ENCODE results near the gene AURKAIP1.

Gene AURKAIP1

DNA sequence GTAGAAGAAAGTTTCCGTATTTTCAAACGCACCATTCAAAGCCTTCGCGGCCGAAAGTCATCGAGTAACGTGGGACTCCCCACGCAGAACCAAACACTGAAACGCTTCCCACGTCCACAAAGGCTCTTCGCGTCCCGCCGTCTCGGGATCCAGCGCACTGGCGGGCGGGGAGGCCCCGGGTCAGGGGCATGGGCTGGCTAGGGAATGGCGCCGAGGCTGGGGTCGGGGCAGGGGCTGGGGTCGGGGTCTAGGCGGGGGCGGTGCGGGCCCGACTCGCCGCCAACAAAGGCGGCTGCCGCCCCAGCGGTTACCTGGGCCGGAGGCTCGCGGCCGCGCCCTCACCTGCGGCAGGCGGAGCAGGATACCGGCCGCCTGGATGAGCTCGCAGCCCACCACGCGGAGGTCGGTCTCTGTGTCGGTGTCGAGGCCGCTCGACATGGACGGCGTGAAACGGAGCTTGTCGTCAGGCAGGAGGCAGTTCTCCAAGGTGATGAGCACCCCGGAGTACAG, 23.7 kb upstream of the AURKAIP1 start:
- peaks cover 41% of the 10 kb centered on the region for H3K4me1 ChIP-seq (ENCODE audit: low read depth, poor library complexity, severe bottlenecking)
- H4K20me1 ChIP-seq (ENCODE audit: insufficient read depth): no peaks in the 10 kb centered on the region
- H3K4me3 ChIP-seq (IDR thresholded peaks at IDR 0.05; ENCODE audit: insufficient read depth, low read depth, low read length): peak overlapping the region; percentile 96
- peak overlapping the region; percentile 60 for H3K27ac ChIP-seq
- peak overlapping the region; percentile 90 for H3K9ac ChIP-seq
- H3K79me2 ChIP-seq (ENCODE audit: insufficient read depth, low read depth): peaks cover 74% of the 10 kb centered on the region
- H2AFZ ChIP-seq (ENCODE audit: low read depth): peak overlapping the region; percentile 70
- H3K27me3 ChIP-seq (ENCODE audit: insufficient read depth, low read depth): no peaks in the 10 kb centered on the region
- peaks cover 20% of the 10 kb centered on the region; the same call in 1 of the 2 replicates for H3K36me3 ChIP-seq (ENCODE audit: insufficient read depth)
- TF ChIP-seq, protein P1, sequence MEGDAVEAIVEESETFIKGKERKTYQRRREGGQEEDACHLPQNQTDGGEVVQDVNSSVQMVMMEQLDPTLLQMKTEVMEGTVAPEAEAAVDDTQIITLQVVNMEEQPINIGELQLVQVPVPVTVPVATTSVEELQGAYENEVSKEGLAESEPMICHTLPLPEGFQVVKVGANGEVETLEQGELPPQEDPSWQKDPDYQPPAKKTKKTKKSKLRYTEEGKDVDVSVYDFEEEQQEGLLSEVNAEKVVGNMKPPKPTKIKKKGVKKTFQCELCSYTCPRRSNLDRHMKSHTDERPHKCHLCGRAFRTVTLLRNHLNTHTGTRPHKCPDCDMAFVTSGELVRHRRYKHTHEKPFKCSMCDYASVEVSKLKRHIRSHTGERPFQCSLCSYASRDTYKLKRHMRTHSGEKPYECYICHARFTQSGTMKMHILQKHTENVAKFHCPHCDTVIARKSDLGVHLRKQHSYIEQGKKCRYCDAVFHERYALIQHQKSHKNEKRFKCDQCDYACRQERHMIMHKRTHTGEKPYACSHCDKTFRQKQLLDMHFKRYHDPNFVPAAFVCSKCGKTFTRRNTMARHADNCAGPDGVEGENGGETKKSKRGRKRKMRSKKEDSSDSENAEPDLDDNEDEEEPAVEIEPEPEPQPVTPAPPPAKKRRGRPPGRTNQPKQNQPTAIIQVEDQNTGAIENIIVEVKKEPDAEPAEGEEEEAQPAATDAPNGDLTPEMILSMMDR (conservative IDR thresholded peaks at IDR 0.05; ENCODE audit: low read depth, low read length): no peak
- peak overlapping the region; percentile 94; the same call in 1 of the 2 replicates for H3K4me2 ChIP-seq

DNA sequence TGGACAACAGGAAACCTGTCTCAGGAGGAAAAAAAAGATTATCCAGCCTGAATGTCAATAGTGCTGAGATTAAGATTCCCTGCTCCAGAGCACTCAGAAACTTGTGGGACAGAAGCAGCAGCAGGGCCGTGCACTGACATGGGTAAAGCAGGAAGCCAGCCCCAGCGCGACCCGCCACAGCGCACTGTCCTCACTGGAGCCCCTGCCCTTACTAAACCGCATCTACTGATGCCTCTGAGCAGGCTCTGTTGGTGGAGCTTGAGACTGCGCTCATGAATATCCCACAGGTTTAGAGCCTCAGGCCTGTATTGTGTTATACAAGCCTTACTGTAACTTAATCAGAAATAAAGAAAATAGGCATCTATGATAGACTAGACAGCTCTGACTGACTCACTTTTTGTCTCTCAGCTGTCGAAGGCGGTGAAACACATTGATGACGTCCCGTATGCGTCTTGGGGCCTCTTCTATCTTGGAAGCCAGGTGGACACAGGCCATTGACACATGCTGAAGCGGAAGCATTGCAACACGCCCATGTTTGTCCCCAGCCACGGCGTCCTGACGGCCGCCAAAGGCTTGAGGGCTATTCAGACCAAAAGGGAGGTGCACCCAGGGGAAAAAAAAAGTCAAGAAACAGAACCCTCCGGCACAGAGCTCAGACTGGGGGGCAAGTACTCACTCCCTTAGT, 23.0 kb upstream of the AURKAIP1 start:
- TF ChIP-seq, protein P1 (conservative IDR thresholded peaks at IDR 0.05; ENCODE audit: low read depth, low read length): no peak
- Histone ChIP-seq H3K9ac (peak overlapping the region; percentile 90), H2AFZ (ENCODE audit: low read depth) (no peak overlapping the region), H3K27me3 (ENCODE audit: insufficient read depth, low read depth) (no peaks in the 10 kb centered on the region), H3K27ac (peak overlapping the region; percentile 60; the same call in 1 of the 2 replicates), H4K20me1 (ENCODE audit: insufficient read depth) (no peaks in the 10 kb centered on the region), H3K4me1 (ENCODE audit: low read depth, poor library complexity, severe bottlenecking) (peaks cover 41% of the 10 kb centered on the region), H3K79me2 (ENCODE audit: insufficient read depth, low read depth) (peaks cover 79% of the 10 kb centered on the region), H3K4me3 (IDR thresholded peaks at IDR 0.05; ENCODE audit: insufficient read depth, low read depth, low read length) (peak overlapping the region; percentile 96), H3K4me2 (peak overlapping the region; percentile 94), H3K36me3 (ENCODE audit: insufficient read depth) (peaks cover 20% of the 10 kb centered on the region; the same call in 1 of the 2 replicates)

DNA sequence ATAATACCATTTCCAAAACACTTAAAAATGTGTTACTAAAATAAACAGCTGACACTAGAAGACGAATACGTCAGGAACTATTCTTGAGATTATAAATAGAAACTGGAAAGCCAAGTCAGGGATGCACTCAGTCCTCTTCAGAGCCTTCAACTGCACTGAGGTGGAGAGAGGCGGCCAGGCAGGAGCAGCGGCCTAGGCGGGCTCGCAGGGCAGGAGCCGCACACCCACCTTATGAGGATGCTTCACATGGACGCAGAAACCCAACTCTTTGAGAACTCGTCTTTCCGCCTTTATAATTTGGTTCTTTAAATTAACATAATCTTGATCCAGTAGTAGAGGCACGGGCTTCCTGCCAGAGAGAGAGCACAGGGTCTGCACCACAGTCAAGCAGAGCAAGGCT, 20.2 kb upstream of the AURKAIP1 start:
- Histone ChIP-seq H2AFZ (ENCODE audit: low read depth) (no peak overlapping the region), H3K4me2 (no peak overlapping the region), H3K4me1 (ENCODE audit: low read depth, poor library complexity, severe bottlenecking) (peaks cover 19% of the 10 kb centered on the region), H3K79me2 (ENCODE audit: insufficient read depth, low read depth) (peaks cover 68% of the 10 kb centered on the region), H4K20me1 (ENCODE audit: insufficient read depth) (no peaks in the 10 kb centered on the region), H3K4me3 (IDR thresholded peaks at IDR 0.05; ENCODE audit: insufficient read depth, low read depth, low read length) (no peak overlapping the region), H3K36me3 (ENCODE audit: insufficient read depth) (peaks cover 44% of the 10 kb centered on the region; the same call in 1 of the 2 replicates), H3K27me3 (ENCODE audit: insufficient read depth, low read depth) (no peaks in the 10 kb centered on the region), H3K27ac (no peak overlapping the region), H3K9ac (no peak overlapping the region)
- TF ChIP-seq, protein P1 (conservative IDR thresholded peaks at IDR 0.05; ENCODE audit: low read depth, low read length): no peak

DNA sequence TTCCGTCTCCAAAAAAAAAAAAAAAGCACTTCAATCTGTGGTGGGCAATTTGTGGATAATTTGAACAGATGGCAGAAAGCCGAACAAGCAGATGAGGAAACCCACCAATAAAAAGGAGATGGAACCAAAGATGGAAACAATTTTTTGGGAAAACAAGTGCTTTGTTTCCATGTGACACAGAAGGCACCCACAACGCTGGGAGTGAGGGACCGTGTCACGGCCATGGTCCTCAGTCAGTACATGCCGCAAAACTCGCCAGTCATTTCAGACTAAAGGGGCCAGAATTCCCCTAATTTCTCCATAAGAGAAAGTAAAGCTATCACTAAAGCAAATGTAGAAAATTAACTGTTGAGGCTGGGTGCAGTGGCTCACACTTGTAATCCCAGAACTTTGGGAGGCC, 19.1 kb upstream of the AURKAIP1 start:
- Histone ChIP-seq H3K27me3 (ENCODE audit: insufficient read depth, low read depth) (no peaks in the 10 kb centered on the region), H3K9ac (no peak overlapping the region), H4K20me1 (ENCODE audit: insufficient read depth) (no peaks in the 10 kb centered on the region), H3K4me1 (ENCODE audit: low read depth, poor library complexity, severe bottlenecking) (peaks cover 19% of the 10 kb centered on the region), H3K27ac (no peak overlapping the region), H3K4me3 (IDR thresholded peaks at IDR 0.05; ENCODE audit: insufficient read depth, low read depth, low read length) (no peak overlapping the region), H3K79me2 (ENCODE audit: insufficient read depth, low read depth) (peaks cover 61% of the 10 kb centered on the region), H3K36me3 (ENCODE audit: insufficient read depth) (peaks cover 54% of the 10 kb centered on the region; the same call in 1 of the 2 replicates), H2AFZ (ENCODE audit: low read depth) (no peak overlapping the region), H3K4me2 (no peak overlapping the region)
- TF ChIP-seq, protein P1 (conservative IDR thresholded peaks at IDR 0.05; ENCODE audit: low read depth, low read length): no peak

Measured in KMS-11 (cell line).